Ishikawa (cell line): ENCODE data around the gene ZPLD1.

Experiments used
- CEBPB ChIP-seq: IDR thresholded peaks from 2 replicates; pipeline ENCODE4 v1.6.1; 2012
- CREB1 ChIP-seq: IDR thresholded peaks from 2 replicates; pipeline ENCODE4 v1.6.1; 2012; ENCODE audit warnings: low read depth
- EGR1 ChIP-seq: IDR thresholded peaks from 2 replicates; pipeline ENCODE4 v1.6.1; 2012
- EP300 ChIP-seq: IDR thresholded peaks from 2 replicates; pipeline ENCODE4 v1.6.1; 2012; ENCODE audit warnings: borderline replicate concordance
- FOXM1 ChIP-seq: IDR thresholded peaks from 2 replicates; pipeline ENCODE4 v1.6.1; 2012; ENCODE audit warnings: low read depth, borderline replicate concordance
- NFIC ChIP-seq: IDR thresholded peaks from 2 replicates; pipeline ENCODE4 v1.6.1; 2012
- RAD21 ChIP-seq: IDR thresholded peaks from 2 replicates; pipeline ENCODE4 v1.6.1; 2012; ENCODE audit warnings: low read depth
- TAF1 ChIP-seq: IDR thresholded peaks from 2 replicates; pipeline ENCODE4 v1.6.1; 2012; ENCODE audit warnings: low read depth, mild to moderate bottlenecking
- TCF12 ChIP-seq: IDR thresholded peaks from 2 replicates; pipeline ENCODE4 v1.6.1; 2012; ENCODE audit warnings: low read depth
- TEAD4 ChIP-seq: IDR thresholded peaks from 2 replicates; pipeline ENCODE4 v1.6.1; 2012
- YY1 ChIP-seq: IDR thresholded peaks from 2 replicates; pipeline ENCODE4 v1.6.1; 2012; ENCODE audit warnings: low read depth
- ZBTB7A ChIP-seq: IDR thresholded peaks from 2 replicates; pipeline ENCODE4 v1.6.1; 2012; ENCODE audit warnings: low read depth
- TF ChIP-seq, protein P1 (sequence below): IDR thresholded peaks from 2 replicates; pipeline ENCODE4 v1.6.1; 2012
- TF ChIP-seq, protein P2 (sequence below): IDR thresholded peaks from 2 replicates; pipeline ENCODE4 v1.6.1; 2012
- TF ChIP-seq, protein P3 (sequence below): IDR thresholded peaks from 2 replicates; pipeline ENCODE4 v1.6.1; 2012; ENCODE audit warnings: low read depth, mild to moderate bottlenecking

ZPLD1 gene

DNA sequence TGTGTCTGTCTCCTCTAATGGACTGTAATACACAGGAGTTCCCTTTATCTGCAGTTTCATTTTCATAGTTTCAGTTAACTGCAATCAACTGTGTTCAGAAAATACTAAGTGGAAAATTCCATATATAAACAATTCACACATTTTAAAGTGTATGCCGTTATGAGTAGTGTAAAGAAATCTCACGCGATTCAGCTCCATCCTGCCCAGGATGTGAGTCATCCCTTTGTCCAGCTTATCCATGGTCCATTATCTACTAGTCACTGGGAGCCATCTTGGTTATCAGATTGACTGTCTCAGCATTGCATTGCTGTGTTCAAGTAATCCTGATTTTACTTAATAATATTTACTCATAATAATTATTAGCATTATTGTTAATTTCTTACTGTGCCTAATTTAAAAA is 14.5 kb downstream of the ZPLD1 start:
- TF ChIP-seq YY1 = no peak
- TF ChIP-seq CREB1 = no peak
- no peak for TF ChIP-seq TAF1
- TF ChIP-seq FOXM1 = no peak
- TF ChIP-seq TCF12 = no peak
- no peak for TF ChIP-seq NFIC
- TF ChIP-seq ZBTB7A = no peak
- TF ChIP-seq TEAD4 = no peak
- TF ChIP-seq, protein P1, sequence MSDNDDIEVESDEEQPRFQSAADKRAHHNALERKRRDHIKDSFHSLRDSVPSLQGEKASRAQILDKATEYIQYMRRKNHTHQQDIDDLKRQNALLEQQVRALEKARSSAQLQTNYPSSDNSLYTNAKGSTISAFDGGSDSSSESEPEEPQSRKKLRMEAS = no peak
- TF ChIP-seq RAD21 = no peak
- TF ChIP-seq EGR1 = no peak
- TF ChIP-seq, protein P2, sequence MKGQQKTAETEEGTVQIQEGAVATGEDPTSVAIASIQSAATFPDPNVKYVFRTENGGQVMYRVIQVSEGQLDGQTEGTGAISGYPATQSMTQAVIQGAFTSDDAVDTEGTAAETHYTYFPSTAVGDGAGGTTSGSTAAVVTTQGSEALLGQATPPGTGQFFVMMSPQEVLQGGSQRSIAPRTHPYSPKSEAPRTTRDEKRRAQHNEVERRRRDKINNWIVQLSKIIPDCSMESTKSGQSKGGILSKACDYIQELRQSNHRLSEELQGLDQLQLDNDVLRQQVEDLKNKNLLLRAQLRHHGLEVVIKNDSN = no peak
- TF ChIP-seq, protein P3, sequence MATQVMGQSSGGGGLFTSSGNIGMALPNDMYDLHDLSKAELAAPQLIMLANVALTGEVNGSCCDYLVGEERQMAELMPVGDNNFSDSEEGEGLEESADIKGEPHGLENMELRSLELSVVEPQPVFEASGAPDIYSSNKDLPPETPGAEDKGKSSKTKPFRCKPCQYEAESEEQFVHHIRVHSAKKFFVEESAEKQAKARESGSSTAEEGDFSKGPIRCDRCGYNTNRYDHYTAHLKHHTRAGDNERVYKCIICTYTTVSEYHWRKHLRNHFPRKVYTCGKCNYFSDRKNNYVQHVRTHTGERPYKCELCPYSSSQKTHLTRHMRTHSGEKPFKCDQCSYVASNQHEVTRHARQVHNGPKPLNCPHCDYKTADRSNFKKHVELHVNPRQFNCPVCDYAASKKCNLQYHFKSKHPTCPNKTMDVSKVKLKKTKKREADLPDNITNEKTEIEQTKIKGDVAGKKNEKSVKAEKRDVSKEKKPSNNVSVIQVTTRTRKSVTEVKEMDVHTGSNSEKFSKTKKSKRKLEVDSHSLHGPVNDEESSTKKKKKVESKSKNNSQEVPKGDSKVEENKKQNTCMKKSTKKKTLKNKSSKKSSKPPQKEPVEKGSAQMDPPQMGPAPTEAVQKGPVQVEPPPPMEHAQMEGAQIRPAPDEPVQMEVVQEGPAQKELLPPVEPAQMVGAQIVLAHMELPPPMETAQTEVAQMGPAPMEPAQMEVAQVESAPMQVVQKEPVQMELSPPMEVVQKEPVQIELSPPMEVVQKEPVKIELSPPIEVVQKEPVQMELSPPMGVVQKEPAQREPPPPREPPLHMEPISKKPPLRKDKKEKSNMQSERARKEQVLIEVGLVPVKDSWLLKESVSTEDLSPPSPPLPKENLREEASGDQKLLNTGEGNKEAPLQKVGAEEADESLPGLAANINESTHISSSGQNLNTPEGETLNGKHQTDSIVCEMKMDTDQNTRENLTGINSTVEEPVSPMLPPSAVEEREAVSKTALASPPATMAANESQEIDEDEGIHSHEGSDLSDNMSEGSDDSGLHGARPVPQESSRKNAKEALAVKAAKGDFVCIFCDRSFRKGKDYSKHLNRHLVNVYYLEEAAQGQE = no peak
- no peak for TF ChIP-seq CEBPB
- TF ChIP-seq EP300 = no peak

DNA sequence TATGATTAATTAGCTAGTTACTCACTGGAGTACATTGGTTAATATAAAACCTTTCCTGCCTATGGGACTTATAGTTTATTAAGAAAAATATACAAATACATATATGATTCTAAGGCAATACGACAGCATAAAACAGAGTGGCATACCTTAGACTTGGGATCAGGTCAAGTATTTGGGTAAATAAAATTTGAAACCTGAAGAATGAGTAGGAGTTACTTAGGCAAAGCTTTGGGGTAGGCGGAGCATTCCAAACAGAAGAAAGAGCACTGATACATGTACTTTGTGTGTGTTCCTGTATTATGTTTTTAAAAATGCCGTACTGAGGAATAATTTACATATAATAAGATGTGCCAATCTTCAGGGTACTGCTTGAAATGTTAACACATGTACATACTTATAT is 15.1 kb downstream of the ZPLD1 start:
- TF ChIP-seq EGR1 (no peak), FOXM1 (no peak), RAD21 (no peak), CREB1 (no peak), EP300 (no peak)
- TF ChIP-seq, protein P2 = no peak
- TF ChIP-seq, protein P1 = no peak

DNA sequence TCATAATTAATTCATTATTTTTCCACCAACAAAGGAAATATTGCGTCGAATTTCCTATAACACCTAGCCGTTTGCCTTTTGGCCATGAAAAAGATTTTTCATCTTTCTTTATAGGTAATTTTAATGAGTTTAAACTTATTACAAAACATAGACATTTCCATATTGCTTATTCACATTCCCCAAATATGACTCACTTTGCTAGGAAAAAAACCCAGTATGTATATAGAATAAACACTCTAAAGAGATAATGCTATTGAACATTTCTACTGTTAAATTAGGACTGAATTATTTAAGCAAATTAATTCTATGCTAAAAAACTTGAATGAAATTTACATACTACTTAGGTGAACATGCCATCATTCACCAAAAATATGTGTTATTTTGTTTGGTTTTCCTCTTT is 16.2 kb downstream of the ZPLD1 start:
- TF ChIP-seq YY1 = no peak
- TF ChIP-seq NFIC = no peak
- TF ChIP-seq TEAD4 = no peak
- no peak for TF ChIP-seq RAD21
- TF ChIP-seq, protein P1 = no peak
- no peak for TF ChIP-seq TAF1
- TF ChIP-seq FOXM1 = no peak
- no peak for TF ChIP-seq TCF12
- TF ChIP-seq ZBTB7A = no peak
- TF ChIP-seq, protein P2 = no peak
- TF ChIP-seq CEBPB = no peak
- no peak for TF ChIP-seq EGR1

DNA sequence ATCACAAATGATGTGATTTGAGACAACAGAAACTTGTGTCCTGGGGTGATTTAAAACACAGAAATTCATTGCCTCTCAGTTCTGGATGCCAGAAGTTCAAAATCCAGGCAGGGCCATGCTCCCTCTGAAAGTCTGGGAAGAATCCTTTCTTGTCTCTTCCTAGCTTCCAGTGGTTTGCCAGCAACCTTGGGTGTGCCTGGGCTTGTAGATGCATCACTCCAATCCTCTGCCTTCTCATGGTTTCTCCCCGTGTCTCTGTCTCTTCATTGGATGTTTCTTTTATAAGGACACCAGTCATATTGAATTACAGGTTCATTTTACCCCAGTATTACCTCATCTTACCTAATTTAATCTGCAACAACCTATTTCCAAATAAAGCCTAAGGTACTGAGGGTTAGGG is 16.7 kb downstream of the ZPLD1 start:
- TF ChIP-seq NFIC (no peak), FOXM1 (no peak), TAF1 (no peak), EGR1 (no peak), YY1 (no peak), ZBTB7A (no peak), CEBPB (no peak), EP300 (no peak), TCF12 (no peak), RAD21 (no peak), CREB1 (no peak), TEAD4 (no peak)
- TF ChIP-seq, protein P3 = no peak
- TF ChIP-seq, protein P1 = no peak
- TF ChIP-seq, protein P2 = no peak

DNA sequence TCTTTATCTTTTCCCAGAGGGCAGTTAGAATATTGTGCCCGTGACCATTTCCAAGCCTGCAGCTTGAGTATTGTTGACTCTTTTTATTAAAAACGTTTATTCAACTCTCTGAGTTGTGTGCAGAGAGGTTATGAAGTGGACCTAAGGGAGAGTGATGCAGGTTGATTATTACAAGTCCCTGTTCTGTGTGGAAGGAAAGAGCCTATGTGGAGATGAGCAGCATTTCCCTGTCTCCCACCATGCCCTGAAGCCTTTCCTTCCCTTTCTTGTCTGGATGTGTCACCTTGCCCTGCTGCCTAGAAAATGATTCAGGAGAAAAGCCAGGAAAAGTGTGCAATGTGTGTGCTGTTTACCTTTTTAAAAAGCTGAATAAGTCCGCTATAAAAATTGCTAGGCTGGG is 19.4 kb downstream of the ZPLD1 start:
- no peak for TF ChIP-seq EP300
- no peak for TF ChIP-seq CREB1
- TF ChIP-seq YY1 = no peak
- TF ChIP-seq CEBPB = no peak
- TF ChIP-seq TEAD4 = no peak
- TF ChIP-seq FOXM1 = no peak
